Tibial nerve (tissue), 4 donors: ENCODE measurements around the gene S100A1.
"Not testable (repeated sequence)": the region's sequence is repeated elsewhere in the genome, so short reads cannot be mapped to it uniquely, and the experiment has no call there.

Source experiments
- EP300 ChIP-seq, 2 donors: sonication (generic); formaldehyde crosslinking; IDR thresholded peaks; one replicate each; pipeline ENCODE4 v1.6.1; 2017; ENCODE audit warnings: antibody characterized with exemption in 2 of 2, mild to moderate bottlenecking in 1 of 2
- POLR2A ChIP-seq, 2 donors: fragments of 450-650 bp; IDR thresholded peaks; one replicate each; pipeline ENCODE4 v1.6.1; 2017; ENCODE audit warnings: antibody characterized with exemption in 2 of 2, mild to moderate bottlenecking in 2 of 2, moderate library complexity in 2 of 2
- TF ChIP-seq, protein P1 (sequence below), 5 experiments: fragments of 200-600 bp in 3 of 5; fragments of 450-650 bp in 2 of 5; sonication (generic) in 3 of 5; IDR thresholded peaks; one replicate each; pipeline ENCODE4 v1.5.1; 2016 to 2019; ENCODE audit warnings: antibody characterized with exemption in 5 of 5, mild to moderate bottlenecking in 3 of 5, moderate library complexity in 2 of 5

DNA sequence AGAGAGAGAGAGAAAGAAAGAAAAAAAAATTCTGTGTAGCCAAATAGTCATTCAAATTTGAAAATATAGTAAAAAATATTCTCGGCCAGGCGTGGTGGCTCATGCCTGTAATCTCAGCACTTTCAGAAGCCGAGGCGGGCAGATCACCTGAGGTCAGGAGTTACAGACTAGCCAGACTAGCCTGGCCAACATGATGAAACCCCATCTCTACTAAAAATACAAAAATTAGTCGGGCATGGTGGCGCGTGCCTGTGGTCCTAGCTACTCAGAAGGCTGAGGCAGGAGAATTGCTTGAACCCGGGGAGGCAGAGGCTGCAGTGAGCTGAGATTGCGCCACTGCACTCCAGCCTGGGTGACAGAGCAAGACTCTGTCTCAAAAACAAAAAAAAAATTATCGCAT is 40.2 kb upstream of the S100A1 start:
- TF ChIP-seq, protein P1, sequence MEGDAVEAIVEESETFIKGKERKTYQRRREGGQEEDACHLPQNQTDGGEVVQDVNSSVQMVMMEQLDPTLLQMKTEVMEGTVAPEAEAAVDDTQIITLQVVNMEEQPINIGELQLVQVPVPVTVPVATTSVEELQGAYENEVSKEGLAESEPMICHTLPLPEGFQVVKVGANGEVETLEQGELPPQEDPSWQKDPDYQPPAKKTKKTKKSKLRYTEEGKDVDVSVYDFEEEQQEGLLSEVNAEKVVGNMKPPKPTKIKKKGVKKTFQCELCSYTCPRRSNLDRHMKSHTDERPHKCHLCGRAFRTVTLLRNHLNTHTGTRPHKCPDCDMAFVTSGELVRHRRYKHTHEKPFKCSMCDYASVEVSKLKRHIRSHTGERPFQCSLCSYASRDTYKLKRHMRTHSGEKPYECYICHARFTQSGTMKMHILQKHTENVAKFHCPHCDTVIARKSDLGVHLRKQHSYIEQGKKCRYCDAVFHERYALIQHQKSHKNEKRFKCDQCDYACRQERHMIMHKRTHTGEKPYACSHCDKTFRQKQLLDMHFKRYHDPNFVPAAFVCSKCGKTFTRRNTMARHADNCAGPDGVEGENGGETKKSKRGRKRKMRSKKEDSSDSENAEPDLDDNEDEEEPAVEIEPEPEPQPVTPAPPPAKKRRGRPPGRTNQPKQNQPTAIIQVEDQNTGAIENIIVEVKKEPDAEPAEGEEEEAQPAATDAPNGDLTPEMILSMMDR (IDR thresholded peaks at IDR 0.05) = not testable (repeated sequence)
- TF ChIP-seq EP300, POLR2A (IDR thresholded peaks at IDR 0.05): not testable (repeated sequence)
